Measurements from ENCODE around the gene KLF13.

Gene KLF13

GRCh38 chr15:31365032-31365654 lies 38.5 kb downstream of the KLF13 start:
- no peak for DNase-seq (ENCODE audit: low read depth)
- peak overlapping the region; percentile 50 for H3K4me3 ChIP-seq (ENCODE audit: low read depth, low read length)
- 0 out of 2 replicates have a peak, but pooled peaks have one; percentile 7 for TF ChIP-seq MAX (IDR thresholded peaks at IDR 0.05; ENCODE audit: low read depth, low read length)
- no peak for TF ChIP-seq POLR2A (IDR thresholded peaks at IDR 0.05; ENCODE audit: extremely low read depth, insufficient read length)

- peak; percentile 98 for TF ChIP-seq MAX (IDR thresholded peaks at IDR 0.05; ENCODE audit: low read depth, low read length)
- peak; percentile 99 for TF ChIP-seq MYC (IDR thresholded peaks at IDR 0.05; ENCODE audit: low read depth, low read length)
- peak; percentile 24 for TF ChIP-seq CTCF (IDR thresholded peaks at IDR 0.05; ENCODE audit: low read depth, low read length)
- TF ChIP-seq POLR2A (IDR thresholded peaks at IDR 0.05; ENCODE audit: extremely low read depth, insufficient read length), result peak; percentile 21
- peak; percentile 99 for DNase-seq (ENCODE audit: low read depth)
- H3K4me3 ChIP-seq (ENCODE audit: low read depth, low read length), result peak overlapping the region; percentile 50
These were observed 39.1 kb downstream of the KLF13 start for GRCh38 chr15:31365655-31366127.

- peak; percentile 48 for DNase-seq (ENCODE audit: low read depth)
- no peak overlapping the region for H3K4me3 ChIP-seq (ENCODE audit: low read depth, low read length)
- TF ChIP-seq MAX (IDR thresholded peaks at IDR 0.05; ENCODE audit: low read depth, low read length), result no peak
- TF ChIP-seq POLR2A (IDR thresholded peaks at IDR 0.05; ENCODE audit: extremely low read depth, insufficient read length), result no peak
- TF ChIP-seq MYC (IDR thresholded peaks at IDR 0.05; ENCODE audit: low read depth, low read length), result peak; percentile 23; the same call in 1 of the 2 replicates
- peak; percentile 2 for TF ChIP-seq CTCF (IDR thresholded peaks at IDR 0.05; ENCODE audit: low read depth, low read length)
These were observed 39.6 kb downstream of the KLF13 start for GRCh38 chr15:31366169-31366734.

GRCh38 chr15:31367021-31367729 lies 40.5 kb downstream of the KLF13 start:
- H3K4me3 ChIP-seq (ENCODE audit: low read depth, low read length), result peak overlapping the region; percentile 25
- TF ChIP-seq MAX (IDR thresholded peaks at IDR 0.05; ENCODE audit: low read depth, low read length), result no peak; the same call in 1 of the 2 replicates
- no peak for TF ChIP-seq CTCF (IDR thresholded peaks at IDR 0.05; ENCODE audit: low read depth, low read length)
- peak; percentile 33; the same call in 1 of the 2 replicates for TF ChIP-seq MYC (IDR thresholded peaks at IDR 0.05; ENCODE audit: low read depth, low read length)
- TF ChIP-seq POLR2A (IDR thresholded peaks at IDR 0.05; ENCODE audit: extremely low read depth, insufficient read length), result no peak

GRCh38 chr15:31367730-31368344 lies 41.2 kb downstream of the KLF13 start:
- TF ChIP-seq MAX (IDR thresholded peaks at IDR 0.05; ENCODE audit: low read depth, low read length), result peak; percentile 70
- no peak for TF ChIP-seq POLR2A (IDR thresholded peaks at IDR 0.05; ENCODE audit: extremely low read depth, insufficient read length)
- peak; percentile 85 for TF ChIP-seq MYC (IDR thresholded peaks at IDR 0.05; ENCODE audit: low read depth, low read length)
- peak; percentile 86 for DNase-seq (ENCODE audit: low read depth)
- H3K4me3 ChIP-seq (ENCODE audit: low read depth, low read length), result peak overlapping the region; percentile 25

More at GRCh38 chr15:31367021-31367729, 40.5 kb downstream of the KLF13 start:
- DNase-seq (ENCODE audit: low read depth), result peak; percentile 20

- H3K4me3 ChIP-seq (ENCODE audit: low read depth, low read length), result no peak overlapping the region
- no peak for DNase-seq (ENCODE audit: low read depth)
- no peak for TF ChIP-seq CTCF (IDR thresholded peaks at IDR 0.05; ENCODE audit: low read depth, low read length)
- TF ChIP-seq MAX (IDR thresholded peaks at IDR 0.05; ENCODE audit: low read depth, low read length), result no peak
- no peak for TF ChIP-seq POLR2A (IDR thresholded peaks at IDR 0.05; ENCODE audit: extremely low read depth, insufficient read length)
- TF ChIP-seq MYC (IDR thresholded peaks at IDR 0.05; ENCODE audit: low read depth, low read length), result no peak
These were observed 43.1 kb downstream of the KLF13 start for GRCh38 chr15:31369727-31370126.
